ENCODE results near the gene SPTBN4. TPM values are rescaled to one million over a fixed set of nuclear protein-coding genes. Genes with fewer than 3 reads are reported as not detected.

Gene SPTBN4
- total RNA-seq, 1 experiment from 2014 or later = 0.63 TPM

DNA sequence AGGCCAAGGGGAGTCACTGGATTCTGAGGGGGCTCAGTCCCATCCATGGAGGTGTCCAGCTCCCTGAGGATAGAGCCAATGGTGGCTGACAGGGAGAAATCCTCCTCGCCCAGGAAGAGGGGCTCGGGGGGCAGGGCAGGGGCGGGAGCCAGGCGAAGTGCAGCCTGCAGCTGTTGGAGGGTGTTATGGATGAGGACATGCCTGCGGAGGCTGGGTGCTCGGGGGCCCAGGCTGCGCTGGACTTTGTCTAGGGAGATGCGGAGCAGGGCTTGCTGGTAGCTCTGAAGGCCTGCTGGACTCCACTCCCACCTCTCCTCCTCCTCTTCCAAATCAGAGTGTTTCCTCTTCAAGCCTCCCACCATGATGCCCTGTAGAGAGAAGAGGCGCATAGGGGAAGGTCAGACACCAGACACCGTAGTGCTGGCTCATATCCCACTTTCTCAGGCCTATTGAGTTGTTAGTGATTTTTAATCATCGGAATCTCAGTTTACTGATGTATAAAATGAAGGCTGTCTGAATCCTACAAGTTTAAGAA lies 25.0 kb upstream of the SPTBN4 start:
- CTCF ChIA-PET = interaction anchor here (0.6 to 2.5 kb wide), 2 partner anchors 21 to 205 kb away, joined by 3 to 18 read pairs; no protein-coding TSS in a partner anchor
- Mint-ChIP-seq H3K4me1 (ENCODE audit: insufficient read depth, unreplicated experiment) (peaks cover 22% of the 10 kb centered on the region), H3K36me3 (ENCODE audit: insufficient read depth, unreplicated experiment) (peaks cover 50% of the 10 kb centered on the region), H3K9me3 (ENCODE audit: unreplicated experiment) (no peaks in the 10 kb centered on the region), H3K27me3 (ENCODE audit: insufficient read depth, unreplicated experiment) (no peaks in the 10 kb centered on the region), H3K27ac (ENCODE audit: low read depth, unreplicated experiment) (no peak overlapping the region), H3K4me3 (ENCODE audit: unreplicated experiment) (peak overlapping the region; percentile 100)
- POLR2A ChIA-PET = interaction anchor here (0.5 to 10.0 kb wide), 8 partner anchors 8 to 277 kb away, joined by 5 to 125 read pairs (median 42); partner anchors contain the start of genes BLVRB and SERTAD1
- intact Hi-C loops (cut with micrococcal nuclease) = loop anchor here (5.0 kb wide), 1 partner anchor 134 kb away; no protein-coding TSS in a partner anchor
- TF ChIP-seq, protein P1, sequence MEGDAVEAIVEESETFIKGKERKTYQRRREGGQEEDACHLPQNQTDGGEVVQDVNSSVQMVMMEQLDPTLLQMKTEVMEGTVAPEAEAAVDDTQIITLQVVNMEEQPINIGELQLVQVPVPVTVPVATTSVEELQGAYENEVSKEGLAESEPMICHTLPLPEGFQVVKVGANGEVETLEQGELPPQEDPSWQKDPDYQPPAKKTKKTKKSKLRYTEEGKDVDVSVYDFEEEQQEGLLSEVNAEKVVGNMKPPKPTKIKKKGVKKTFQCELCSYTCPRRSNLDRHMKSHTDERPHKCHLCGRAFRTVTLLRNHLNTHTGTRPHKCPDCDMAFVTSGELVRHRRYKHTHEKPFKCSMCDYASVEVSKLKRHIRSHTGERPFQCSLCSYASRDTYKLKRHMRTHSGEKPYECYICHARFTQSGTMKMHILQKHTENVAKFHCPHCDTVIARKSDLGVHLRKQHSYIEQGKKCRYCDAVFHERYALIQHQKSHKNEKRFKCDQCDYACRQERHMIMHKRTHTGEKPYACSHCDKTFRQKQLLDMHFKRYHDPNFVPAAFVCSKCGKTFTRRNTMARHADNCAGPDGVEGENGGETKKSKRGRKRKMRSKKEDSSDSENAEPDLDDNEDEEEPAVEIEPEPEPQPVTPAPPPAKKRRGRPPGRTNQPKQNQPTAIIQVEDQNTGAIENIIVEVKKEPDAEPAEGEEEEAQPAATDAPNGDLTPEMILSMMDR (IDR thresholded peaks at IDR 0.05; ENCODE audit: unreplicated experiment) = no peak
- no peak for DNase-seq (ENCODE audit: unreplicated experiment)
- BruUV-seq (replicated peaks) = no TSS peak

DNA sequence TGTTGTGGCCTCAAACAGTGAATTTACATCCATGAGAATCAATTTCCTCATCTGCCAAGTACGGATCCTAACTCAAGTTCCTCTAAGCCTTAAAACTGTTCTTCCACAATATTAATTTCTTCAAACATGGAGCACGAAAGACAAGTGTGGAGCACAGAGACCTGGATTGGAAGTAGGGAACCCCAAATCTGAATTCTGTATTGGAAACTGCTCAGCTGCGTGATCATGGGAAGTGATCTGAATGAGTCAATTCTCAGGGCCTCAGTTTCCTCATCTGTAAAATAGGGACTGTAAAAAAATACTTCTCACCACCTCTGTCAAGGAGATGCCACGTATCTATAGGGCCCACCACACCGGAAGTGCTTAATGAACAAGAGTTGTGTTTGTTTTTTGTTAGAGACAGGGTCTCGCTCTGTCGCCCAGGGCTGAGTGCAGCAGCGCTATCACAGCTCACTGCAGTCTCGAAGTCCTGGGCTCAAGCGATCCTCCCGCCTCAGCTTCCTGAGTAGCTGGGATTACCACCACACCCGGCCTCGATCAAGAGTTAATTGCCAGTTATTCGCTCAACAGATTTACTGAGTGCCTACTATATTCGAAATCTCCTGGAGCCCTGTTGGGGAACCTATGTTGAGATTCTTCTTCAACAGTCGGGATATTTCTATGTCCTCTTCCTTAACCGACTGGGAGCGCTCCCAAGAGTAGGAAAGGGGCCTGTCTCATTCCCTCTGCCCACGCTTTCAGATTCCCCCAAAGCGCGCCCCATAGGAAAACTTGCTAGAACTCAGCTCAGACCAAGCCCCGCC lies 24.3 kb upstream of the SPTBN4 start:
- CTCF ChIA-PET = interaction anchor here (0.6 to 2.5 kb wide), 9 partner anchors 15 to 138 kb away, joined by 3 to 18 read pairs (median 3); no protein-coding TSS in a partner anchor
- Mint-ChIP-seq H3K4me1 (ENCODE audit: insufficient read depth, unreplicated experiment) (peaks cover 22% of the 10 kb centered on the region), H3K27ac (ENCODE audit: low read depth, unreplicated experiment) (peak overlapping the region; percentile 92), H3K9me3 (ENCODE audit: unreplicated experiment) (no peaks in the 10 kb centered on the region), H3K4me3 (ENCODE audit: unreplicated experiment) (peak overlapping the region; percentile 100), H3K36me3 (ENCODE audit: insufficient read depth, unreplicated experiment) (peaks cover 50% of the 10 kb centered on the region), H3K27me3 (ENCODE audit: insufficient read depth, unreplicated experiment) (no peaks in the 10 kb centered on the region)
- intact Hi-C loops (cut with micrococcal nuclease) = loop anchor here (1.0 to 5.0 kb wide), 2 partner anchors 22 to 135 kb away; no protein-coding TSS in a partner anchor
- DNase-seq (ENCODE audit: unreplicated experiment) = no peak
- TF ChIP-seq, protein P1 (IDR thresholded peaks at IDR 0.05; ENCODE audit: unreplicated experiment) = no peak
- POLR2A ChIA-PET = interaction anchor here (0.6 to 10.0 kb wide), 26 partner anchors 9 to 821 kb away, joined by 3 to 125 read pairs (median 6); partner anchors contain the start of genes AKT2, BLVRB, C19orf47 and COQ8B
- TSS peak; percentile 30 for BruUV-seq (replicated peaks)

DNA sequence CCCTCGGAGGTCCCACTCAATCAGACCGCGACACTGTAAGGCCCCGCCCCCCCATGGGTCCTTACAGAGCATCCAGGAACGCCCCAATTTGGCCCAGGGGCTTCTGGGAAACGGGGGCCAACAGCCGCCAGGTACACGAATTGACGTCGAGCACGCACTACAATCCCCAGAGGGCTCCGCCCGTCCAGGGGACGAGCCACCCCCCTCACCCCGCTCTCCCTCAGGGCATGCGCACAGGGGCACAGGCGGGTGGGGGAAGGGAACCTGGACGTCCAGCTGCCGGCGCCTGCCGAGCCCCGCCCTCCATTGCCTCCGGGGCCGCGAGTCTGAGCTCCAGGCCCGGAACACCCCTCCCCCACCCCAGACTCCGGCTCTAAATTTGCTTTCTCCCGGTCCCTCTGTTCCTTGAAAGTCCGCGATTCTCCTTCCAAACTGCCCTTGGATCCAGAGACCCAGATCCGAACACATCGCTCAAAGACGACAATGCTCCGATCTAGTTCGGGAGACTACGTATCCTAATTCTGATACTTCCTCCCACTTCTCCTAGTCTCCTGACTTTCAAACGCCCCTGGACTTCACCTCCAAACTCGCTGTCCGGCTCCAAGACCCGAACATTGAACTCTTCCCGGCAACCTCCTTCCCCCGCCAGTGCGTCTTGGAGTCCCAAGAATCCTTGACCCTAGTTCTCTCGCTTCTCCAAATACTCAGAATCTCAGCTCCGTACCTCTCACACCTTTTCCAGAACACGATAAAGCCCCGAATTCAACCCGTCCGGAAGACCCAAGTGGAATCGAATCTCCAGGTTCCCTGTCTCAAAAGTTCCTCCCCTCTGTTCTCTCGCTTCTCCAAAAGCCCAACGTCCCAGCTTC lies 23.4 kb upstream of the SPTBN4 start:
- peak overlapping the region; percentile 100 for H3K4me3 Mint-ChIP-seq (ENCODE audit: unreplicated experiment)
- intact Hi-C loops (cut with micrococcal nuclease) = loop anchor here (1.0 to 5.0 kb wide), 2 partner anchors 23 to 136 kb away; no protein-coding TSS in a partner anchor
- peaks cover 22% of the 10 kb centered on the region for H3K4me1 Mint-ChIP-seq (ENCODE audit: insufficient read depth, unreplicated experiment)
- ChIA-PET POLR2A (interaction anchor here (0.5 to 10.0 kb wide), 31 partner anchors 10 to 820 kb away, joined by 3 to 125 read pairs (median 5); partner anchors contain the start of genes AKT2, BLVRB, C19orf47 and COQ8B), CTCF (interaction anchor here (0.6 to 2.5 kb wide), 9 partner anchors 16 to 139 kb away, joined by 3 to 18 read pairs (median 3); no protein-coding TSS in a partner anchor)
- H3K27me3 Mint-ChIP-seq (ENCODE audit: insufficient read depth, unreplicated experiment) = no peaks in the 10 kb centered on the region
- DNase-seq (ENCODE audit: unreplicated experiment) = peak; percentile 100
- BruUV-seq (replicated peaks) = TSS peak; percentile 85
- peaks cover 56% of the 10 kb centered on the region for H3K36me3 Mint-ChIP-seq (ENCODE audit: insufficient read depth, unreplicated experiment)
- no peaks in the 10 kb centered on the region for H3K9me3 Mint-ChIP-seq (ENCODE audit: unreplicated experiment)
- TF ChIP-seq, protein P1 (IDR thresholded peaks at IDR 0.05; ENCODE audit: unreplicated experiment) = no peak
- H3K27ac Mint-ChIP-seq (ENCODE audit: low read depth, unreplicated experiment) = peak overlapping the region; percentile 92
